B cell (primary cell): Measurements from ENCODE around the gene TNFRSF1B. TPM values are rescaled to one million over a fixed set of nuclear protein-coding genes. Genes with fewer than 3 reads are reported as not detected.

ENCODE experiments used
- ATAC-seq: fragments of 200-7000 bp; cut with Tn5 transposase; one replicate; pipeline ENCODE4 v1.10.0; 2021; ENCODE audit warnings: low read depth, mild to moderate bottlenecking, moderate number of reproducible peaks, moderate library complexity
- CTCF ChIA-PET: fragments of 350-600 bp; sonication (Branson Sonifier 250); formaldehyde crosslinking; loops from one replicate; lab custom pipeline; 2021; ENCODE audit warnings: antibody characterized with exemption, inconsistent platforms; lab: Charles Lee
- POLR2A ChIA-PET: fragments of 350-600 bp; sonication (Branson Sonifier 250); formaldehyde crosslinking; loops from one replicate; lab custom pipeline; 2021; ENCODE audit warnings: antibody characterized with exemption; lab: Charles Lee
- DNase-seq: peaks from one replicate; pipeline ENCODE4 v3.0.0; 2013
- H2AFZ ChIP-seq: 2 replicates; pipeline ENCODE4 v1.6.1; 2012; ENCODE audit warnings: mild to moderate bottlenecking, low read depth, low read length; ENCODE audit not compliant: insufficient read depth, poor library complexity, severe bottlenecking
- H3K27ac ChIP-seq, 2 donors: 1 replicate in 1 of 2; 2 replicates in 1 of 2; pipeline ENCODE4 v1.5.1; 2012 to 2013; ENCODE audit warnings: low read length in 2 of 2, mild to moderate bottlenecking in 2 of 2, moderate library complexity in 1 of 2
- H3K27me3 ChIP-seq, 4 experiments: fragments of 200-600 bp in 1 of 4; sonication (generic) in 1 of 4; replicated peaks in 1 of 4; 1 replicate in 2 of 4; 2 replicates in 2 of 4; pipeline versions ENCODE4 v1.6.1 to v1.7.0; 2013 to 2016; ENCODE audit warnings: low read length in 3 of 4, mild to moderate bottlenecking in 2 of 4, mixed read lengths in 1 of 4, moderate library complexity in 1 of 4; ENCODE audit not compliant: insufficient read depth in 4 of 4, control insufficient read depth in 3 of 4; ENCODE audit errors: control extremely low read depth in 1 of 4
- H3K36me3 ChIP-seq, 2 experiments: replicated peaks in 1 of 2; 1 replicate in 1 of 2; 2 replicates in 1 of 2; pipeline versions ENCODE4 v1.6.1 to v1.7.1; 2013; ENCODE audit warnings: low read length in 1 of 2; ENCODE audit not compliant: insufficient read depth in 2 of 2, control insufficient read depth in 1 of 2; ENCODE audit errors: control extremely low read depth in 1 of 2, extremely low read depth in 1 of 2
- H3K4me1 ChIP-seq, 2 donors: fragments of 200-600 bp in 1 of 2; sonication (generic) in 1 of 2; 1 replicate in 1 of 2; 2 replicates in 1 of 2; pipeline versions ENCODE4 v1.5.1 to v1.6.1; 2013 to 2017; ENCODE audit warnings: low read length in 2 of 2; ENCODE audit not compliant: control insufficient read depth in 2 of 2, insufficient read depth in 2 of 2
- H3K4me2 ChIP-seq: replicated peaks from 2 replicates; pipeline ENCODE3; 2012; ENCODE audit warnings: mild to moderate bottlenecking, low read depth, low read length; ENCODE audit not compliant: poor library complexity, severe bottlenecking
- H3K4me3 ChIP-seq, 5 experiments: fragments of 200-600 bp in 1 of 5; sonication (generic) in 1 of 5; 1 replicate in 3 of 5; 2 replicates in 2 of 5; pipeline versions ENCODE4 v1.5.1 to v1.7.0; 2011 to 2016; ENCODE audit warnings: low read length in 4 of 5, mild to moderate bottlenecking in 4 of 5, low read depth in 2 of 5, control low read depth in 1 of 5, moderate library complexity in 1 of 5; ENCODE audit not compliant: insufficient read depth in 1 of 5; ENCODE audit errors: control extremely low read depth in 1 of 5, extremely low read depth in 1 of 5
- H3K79me2 ChIP-seq: fragments of 200-600 bp; sonication (generic); one replicate; pipeline ENCODE4 v1.6.0; 2016; ENCODE audit warnings: low read length; ENCODE audit not compliant: control insufficient read depth, insufficient read depth
- H3K9ac ChIP-seq: fragments of 200-600 bp; sonication (generic); 2 replicates; pipeline ENCODE4 v1.6.1; 2017; ENCODE audit warnings: mild to moderate bottlenecking, low read length, moderate library complexity
- H3K9me3 ChIP-seq, 3 donors: one replicate each; pipeline versions ENCODE4 v1.6.1 to v1.7.1; 2013; ENCODE audit warnings: low read length in 2 of 3; ENCODE audit not compliant: control insufficient read depth in 2 of 3, insufficient read depth in 1 of 3; ENCODE audit errors: control extremely low read depth in 1 of 3
- H4K20me1 ChIP-seq: 2 replicates; pipeline ENCODE4 v1.6.0; 2012; ENCODE audit warnings: mild to moderate bottlenecking, low read length; ENCODE audit not compliant: insufficient read depth, control insufficient read depth, poor library complexity, severe bottlenecking
- H3K27ac Mint-ChIP-seq: one replicate; pipeline ENCODE4 v1.8.0; 2021; ENCODE audit warnings: mixed read lengths
- H3K27me3 Mint-ChIP-seq: one replicate; pipeline ENCODE4 v1.8.0; 2021; ENCODE audit warnings: mixed read lengths
- H3K4me1 Mint-ChIP-seq: one replicate; pipeline ENCODE4 v1.8.0; 2021; ENCODE audit warnings: mixed read lengths
- H3K4me3 Mint-ChIP-seq: one replicate; pipeline ENCODE4 v1.8.0; 2021; ENCODE audit warnings: mixed read lengths
- H3K9me3 Mint-ChIP-seq: one replicate; pipeline ENCODE4 v1.8.0; 2022; ENCODE audit warnings: mixed read lengths; ENCODE audit not compliant: insufficient read depth
- EZH2 ChIP-seq: IDR thresholded peaks from 2 replicates; pipeline ENCODE4 v1.6.1; 2012; ENCODE audit warnings: borderline replicate concordance, low read depth, mild to moderate bottlenecking, moderate library complexity, low read length; ENCODE audit not compliant: insufficient read depth, poor library complexity, severe bottlenecking
- WGBS: methylation state at CpG from one replicate; pipeline ENCODE4 v1.1.5; 2013; ENCODE audit warnings: missing lambda C conversion rate; ENCODE audit not compliant: insufficient coverage; 5-methylcytosine and 5-hydroxymethylcytosine counted together
- intact Hi-C: fragments of 100-400 bp; cut with micrococcal nuclease; formaldehyde crosslinking; loops from one replicate; pipeline ENCODE4 v1.10.0; 2022
- polyA plus RNA-seq: library from polyadenylated mRNA; depleted of rRNA; stranded (reverse); fragments of >200 nt; gene quantifications from 2 replicates; pipeline ENCODE4 v1.2.3, GENCODE V29; 2012
- total RNA-seq, 2 donors: library from RNA; stranded (reverse); fragments of 120-200 nt in 1 of 2; gene quantifications; 1 replicate in 1 of 2; 2 replicates in 1 of 2; pipeline versions ENCODE4 v1.2.3 to v1.2.4, GENCODE V29; 2013 to 2022
- TF ChIP-seq, protein P1 (sequence below): fragments of 200-600 bp; IDR thresholded peaks from one replicate; pipeline ENCODE4 v1.8.0; 2022; ENCODE audit warnings: antibody characterized with exemption, mild to moderate bottlenecking

Gene TNFRSF1B
- total and polyA plus RNA-seq, 2 donors (not counting 1 experiment from before 2014, with no cell fraction given): 37.7 to 99.4 TPM

DNA sequence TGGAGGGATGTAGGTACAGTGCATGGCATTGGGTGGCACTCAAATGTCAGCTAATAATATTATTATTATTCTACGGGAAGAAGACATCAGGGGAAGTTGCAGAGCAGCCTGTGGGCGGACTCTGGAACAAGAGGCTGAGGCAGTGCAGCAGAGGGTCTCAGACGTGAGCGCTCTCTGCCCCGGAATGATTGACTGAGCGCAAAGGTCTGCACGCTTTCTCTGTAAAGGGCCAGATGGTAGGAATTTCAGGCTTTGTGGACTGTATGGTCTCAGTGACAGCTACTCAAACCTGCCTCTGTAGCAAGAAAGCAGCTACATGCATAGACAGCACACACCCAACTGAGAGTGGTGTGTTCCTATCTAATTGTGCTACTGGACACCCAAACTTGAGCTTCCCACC lies 33.4 kb downstream of the TNFRSF1B start:
- ChIA-PET CTCF (interaction anchor here (5.8 to 17.5 kb wide), 2 partner anchors 9 to 77 kb away, joined by 54 to 685 read pairs; no protein-coding TSS in a partner anchor), POLR2A (interaction anchor here (3.4 kb wide), 1 partner anchor 75 kb away, joined by 10 read pairs; no protein-coding TSS in a partner anchor)
- no peak overlapping the region for H2AFZ ChIP-seq
- no peak for ATAC-seq
- no peak overlapping the region for H3K4me2 ChIP-seq
- intact Hi-C loops: no loop called here
- H3K4me1 ChIP-seq: peaks cover 13 to 72% of the 10 kb centered on the region in 2 donors
- no peaks in the 10 kb centered on the region for H3K9me3 Mint-ChIP-seq
- peaks cover 68% of the 10 kb centered on the region for H3K4me1 Mint-ChIP-seq
- H3K36me3 ChIP-seq: peaks cover 0 to 41% of the 10 kb centered on the region in 2 experiments
- H3K9me3 ChIP-seq: peaks cover 0 to 13% (median 0%) of the 10 kb centered on the region in 3 donors
- H3K27ac Mint-ChIP-seq: peak overlapping the region; percentile 50
- H3K27me3 ChIP-seq: no peaks in the 10 kb centered on the region
- no peak overlapping the region for H3K4me3 ChIP-seq
- no peak for DNase-seq
- peaks cover 5% of the 10 kb centered on the region for H3K79me2 ChIP-seq
- no peak overlapping the region for H3K4me3 Mint-ChIP-seq
- no peak overlapping the region for H3K9ac ChIP-seq
- WGBS: 94% methylated on average over 5 of the region's 7 CpGs
- TF ChIP-seq, protein P1, sequence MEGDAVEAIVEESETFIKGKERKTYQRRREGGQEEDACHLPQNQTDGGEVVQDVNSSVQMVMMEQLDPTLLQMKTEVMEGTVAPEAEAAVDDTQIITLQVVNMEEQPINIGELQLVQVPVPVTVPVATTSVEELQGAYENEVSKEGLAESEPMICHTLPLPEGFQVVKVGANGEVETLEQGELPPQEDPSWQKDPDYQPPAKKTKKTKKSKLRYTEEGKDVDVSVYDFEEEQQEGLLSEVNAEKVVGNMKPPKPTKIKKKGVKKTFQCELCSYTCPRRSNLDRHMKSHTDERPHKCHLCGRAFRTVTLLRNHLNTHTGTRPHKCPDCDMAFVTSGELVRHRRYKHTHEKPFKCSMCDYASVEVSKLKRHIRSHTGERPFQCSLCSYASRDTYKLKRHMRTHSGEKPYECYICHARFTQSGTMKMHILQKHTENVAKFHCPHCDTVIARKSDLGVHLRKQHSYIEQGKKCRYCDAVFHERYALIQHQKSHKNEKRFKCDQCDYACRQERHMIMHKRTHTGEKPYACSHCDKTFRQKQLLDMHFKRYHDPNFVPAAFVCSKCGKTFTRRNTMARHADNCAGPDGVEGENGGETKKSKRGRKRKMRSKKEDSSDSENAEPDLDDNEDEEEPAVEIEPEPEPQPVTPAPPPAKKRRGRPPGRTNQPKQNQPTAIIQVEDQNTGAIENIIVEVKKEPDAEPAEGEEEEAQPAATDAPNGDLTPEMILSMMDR: no peak
- TF ChIP-seq EZH2: no peak
- no peaks in the 10 kb centered on the region for H4K20me1 ChIP-seq
- H3K27ac ChIP-seq: no peak overlapping the region
- H3K27me3 Mint-ChIP-seq: no peaks in the 10 kb centered on the region
